DOHH2 (cell line): ENCODE data around the gene RARB.

Experiments
- CTCF ChIP-seq: fragments of 200-600 bp; sonication (generic); IDR thresholded peaks from one replicate; pipeline ENCODE4 v1.5.1; 2014; ENCODE audit warnings: antibody characterized with exemption, mild to moderate bottlenecking, low read depth, low read length; ENCODE audit not compliant: poor library complexity, severe bottlenecking
- EZH2phosphoT487 ChIP-seq: fragments of 200-600 bp; sonication (generic); IDR thresholded peaks from 2 replicates; pipeline ENCODE4 v1.6.1; 2017; ENCODE audit warnings: borderline replicate concordance, mild to moderate bottlenecking, antibody characterized with exemption, low read length, moderate library complexity, mixed read lengths

- TF ChIP-seq CTCF = no peak
- no peak for TF ChIP-seq EZH2phosphoT487
Observed at GRCh38 chr3:25547943-25548674, 120.0 kb downstream of the RARB start.
